ENCODE data around the gene NANOS3. TPM values are rescaled to one million over a fixed set of nuclear protein-coding genes. Genes with fewer than 3 reads are reported as not detected.

The NANOS3 gene
- total RNA-seq, 1 experiment from 2014 or later: 1.1 TPM

GRCh38 chr19:13833330-13834243, 43.3 kb upstream of the NANOS3 start (continued):
- no peak for TF ChIP-seq CDX4 (CRISPR knock-in tag; IDR thresholded peaks at IDR 0.05; ENCODE audit: borderline replicate concordance)
- TF ChIP-seq, protein P1, sequence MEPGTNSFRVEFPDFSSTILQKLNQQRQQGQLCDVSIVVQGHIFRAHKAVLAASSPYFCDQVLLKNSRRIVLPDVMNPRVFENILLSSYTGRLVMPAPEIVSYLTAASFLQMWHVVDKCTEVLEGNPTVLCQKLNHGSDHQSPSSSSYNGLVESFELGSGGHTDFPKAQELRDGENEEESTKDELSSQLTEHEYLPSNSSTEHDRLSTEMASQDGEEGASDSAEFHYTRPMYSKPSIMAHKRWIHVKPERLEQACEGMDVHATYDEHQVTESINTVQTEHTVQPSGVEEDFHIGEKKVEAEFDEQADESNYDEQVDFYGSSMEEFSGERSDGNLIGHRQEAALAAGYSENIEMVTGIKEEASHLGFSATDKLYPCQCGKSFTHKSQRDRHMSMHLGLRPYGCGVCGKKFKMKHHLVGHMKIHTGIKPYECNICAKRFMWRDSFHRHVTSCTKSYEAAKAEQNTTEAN (CRISPR knock-in tag; IDR thresholded peaks at IDR 0.05): no peak
- TF ChIP-seq KAT7 (CRISPR knock-in tag; IDR thresholded peaks at IDR 0.05; ENCODE audit: borderline replicate concordance): 0 out of 2 replicates have a peak, but pooled peaks have one; percentile 12
- TF ChIP-seq TCF7 (CRISPR knock-in tag; IDR thresholded peaks at IDR 0.05; ENCODE audit: low read depth): no peak
- TF ChIP-seq GRHL2 (CRISPR knock-in tag; IDR thresholded peaks at IDR 0.05; ENCODE audit: insufficient replicate concordance, severe bottlenecking): no peak
- TF ChIP-seq ETV6 (CRISPR knock-in tag; IDR thresholded peaks at IDR 0.05): 0 out of 2 replicates have a peak, but pooled peaks have one; percentile 6
- TF ChIP-seq SP1 (CRISPR knock-in tag; conservative IDR thresholded peaks at IDR 0.05): peak; percentile 81
- no peak for TF ChIP-seq MXD4 (CRISPR knock-in tag; IDR thresholded peaks at IDR 0.05; ENCODE audit: borderline replicate concordance)
- TF ChIP-seq ZNF232 (CRISPR knock-in tag; IDR thresholded peaks at IDR 0.05): no peak
- 0 out of 2 replicates have a peak, but pooled peaks have one; percentile 25 for TF ChIP-seq NFATC4 (CRISPR knock-in tag; IDR thresholded peaks at IDR 0.05)
- TF ChIP-seq, protein P2, sequence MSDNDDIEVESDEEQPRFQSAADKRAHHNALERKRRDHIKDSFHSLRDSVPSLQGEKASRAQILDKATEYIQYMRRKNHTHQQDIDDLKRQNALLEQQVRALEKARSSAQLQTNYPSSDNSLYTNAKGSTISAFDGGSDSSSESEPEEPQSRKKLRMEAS (CRISPR knock-in tag; IDR thresholded peaks at IDR 0.05): 0 out of 2 replicates have a peak, but pooled peaks have one; percentile 21
- TF ChIP-seq, protein P3, sequence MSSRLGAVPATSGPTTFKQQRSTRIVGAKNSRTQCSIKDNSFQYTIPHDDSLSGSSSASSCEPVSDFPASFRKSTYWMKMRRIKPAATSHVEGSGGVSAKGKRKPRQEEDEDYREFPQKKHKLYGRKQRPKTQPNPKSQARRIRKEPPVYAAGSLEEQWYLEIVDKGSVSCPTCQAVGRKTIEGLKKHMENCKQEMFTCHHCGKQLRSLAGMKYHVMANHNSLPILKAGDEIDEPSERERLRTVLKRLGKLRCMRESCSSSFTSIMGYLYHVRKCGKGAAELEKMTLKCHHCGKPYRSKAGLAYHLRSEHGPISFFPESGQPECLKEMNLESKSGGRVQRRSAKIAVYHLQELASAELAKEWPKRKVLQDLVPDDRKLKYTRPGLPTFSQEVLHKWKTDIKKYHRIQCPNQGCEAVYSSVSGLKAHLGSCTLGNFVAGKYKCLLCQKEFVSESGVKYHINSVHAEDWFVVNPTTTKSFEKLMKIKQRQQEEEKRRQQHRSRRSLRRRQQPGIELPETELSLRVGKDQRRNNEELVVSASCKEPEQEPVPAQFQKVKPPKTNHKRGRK (CRISPR knock-in tag; IDR thresholded peaks at IDR 0.05; ENCODE audit: borderline replicate concordance): no peak
- TF ChIP-seq, protein P4, sequence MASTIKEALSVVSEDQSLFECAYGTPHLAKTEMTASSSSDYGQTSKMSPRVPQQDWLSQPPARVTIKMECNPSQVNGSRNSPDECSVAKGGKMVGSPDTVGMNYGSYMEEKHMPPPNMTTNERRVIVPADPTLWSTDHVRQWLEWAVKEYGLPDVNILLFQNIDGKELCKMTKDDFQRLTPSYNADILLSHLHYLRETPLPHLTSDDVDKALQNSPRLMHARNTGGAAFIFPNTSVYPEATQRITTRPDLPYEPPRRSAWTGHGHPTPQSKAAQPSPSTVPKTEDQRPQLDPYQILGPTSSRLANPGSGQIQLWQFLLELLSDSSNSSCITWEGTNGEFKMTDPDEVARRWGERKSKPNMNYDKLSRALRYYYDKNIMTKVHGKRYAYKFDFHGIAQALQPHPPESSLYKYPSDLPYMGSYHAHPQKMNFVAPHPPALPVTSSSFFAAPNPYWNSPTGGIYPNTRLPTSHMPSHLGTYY (CRISPR knock-in tag; IDR thresholded peaks at IDR 0.05): no peak
- no peak for TF ChIP-seq ZNF263 (CRISPR knock-in tag; IDR thresholded peaks at IDR 0.05; ENCODE audit: low read depth)

- POLR2A ChIA-PET: interaction anchor here (0.6 to 0.7 kb wide), 2 partner anchors 20 to 740 kb away, joined by 3 to 9 read pairs; no protein-coding TSS in a partner anchor
- peaks cover 3% of the 10 kb centered on the region for H3K36me3 Mint-ChIP-seq
- peaks cover 14% of the 10 kb centered on the region for H3K4me1 Mint-ChIP-seq
- no peaks in the 10 kb centered on the region for H3K9me3 Mint-ChIP-seq
- ATAC-seq: no peak
- no peak for DNase-seq (ENCODE audit: low spot score)
- H3K27me3 Mint-ChIP-seq (ENCODE audit: low read depth): no peaks in the 10 kb centered on the region
- CTCF ChIA-PET: interaction anchor here (1.0 to 3.1 kb wide), 4 partner anchors 9 to 50 kb away, joined by 5 to 17 read pairs (median 6); no protein-coding TSS in a partner anchor
- TF ChIP-seq NR3C1 (CRISPR knock-in tag; conservative IDR thresholded peaks at IDR 0.05; ENCODE audit: low read depth): no peak
- no peak for TF ChIP-seq OVOL2 (CRISPR knock-in tag; IDR thresholded peaks at IDR 0.05; ENCODE audit: borderline replicate concordance)
- no peak for TF ChIP-seq ZNF532 (CRISPR knock-in tag; IDR thresholded peaks at IDR 0.05; ENCODE audit: borderline replicate concordance)
- no peak for TF ChIP-seq TP53 (CRISPR knock-in tag; IDR thresholded peaks at IDR 0.05)
- TF ChIP-seq CBFB (CRISPR knock-in tag; IDR thresholded peaks at IDR 0.05; ENCODE audit: low read depth): no peak
- no peak for TF ChIP-seq SMAD3 (CRISPR knock-in tag; IDR thresholded peaks at IDR 0.05; ENCODE audit: borderline replicate concordance)
- H3K27ac Mint-ChIP-seq: peak overlapping the region; percentile 75
- peak overlapping the region; percentile 81 for H3K4me3 Mint-ChIP-seq
Measured at GRCh38 chr19:13834244-13835069, 42.5 kb upstream of the NANOS3 start.

Measured in WTC11 (cell line).